ENCODE measurements around the gene ARL6IP6. TPM values are rescaled to one million over a fixed set of nuclear protein-coding genes. Genes with fewer than 3 reads are reported as not detected.

Gene ARL6IP6
- total and polyA plus RNA-seq, 2 of the 13 experiments (the other 11 are each of a cell fraction or from before 2014, with no cell fraction given), result 45.0 to 65.9 TPM

GRCh38 chr2:152717228-152718075, 968 bp upstream of the ARL6IP6 start, which contains the start of gene PRPF40A:
Gene PRPF40A, minus strand, starts transcription at chr2:152717461. Its CDS starts 22 bp downstream, at chr2:152717439.
- no peaks in the 10 kb centered on the region; a peak in 1 of 5 replicates for H3K27me3 ChIP-seq (ENCODE audit: control insufficient read depth in 1 of 2, insufficient read depth in 2 of 2, low read length in 2 of 2)
- DNase-seq (ENCODE audit: low spot score) (peak; percentile 97), ATAC-seq (peak; percentile 82), FAIRE-seq (peak; percentile 23)
- ChIA-PET CTCF (ENCODE audit: low intra/inter-chr PET ratio, low total read pairs) (no interaction called here), POLR2A (interaction anchor here (0.9 to 2.3 kb wide), 13 partner anchors 9 to 890 kb away, joined by 3 to 20 read pairs (median 6); partner anchors contain the start of genes ARL5A and STAM2)
- under 1% methylated on average over 67 of the region's 71 CpGs for WGBS (ENCODE audit: low lambda C conversion rate)
- H2AFZ ChIP-seq (ENCODE audit: low read length), result no peak within 1 kb of the TSS
- peak within 1 kb of the TSS; percentile 96 for H3K9ac ChIP-seq (ENCODE audit: insufficient read depth, low read depth, low read length)
- in situ Hi-C loops (cut with HindIII; ENCODE audit: extremely low pct_ligation_motif_present, low pct_unique_long_range_greater_than_20kb) (loop anchor here (5.0 to 10.0 kb wide), 2 partner anchors 540 to 893 kb away; partner anchors contain the start of genes ARL5A and STAM2), intact Hi-C loops (cut with micrococcal nuclease; ENCODE audit: unreplicated experiment) (loop anchor here (5.0 kb wide), 1 partner anchor 540 kb away; the partner anchor contains the start of gene STAM2)
- H3K36me3 ChIP-seq (replicated peaks in 1 of 2; ENCODE audit: control insufficient read depth in 1 of 2, insufficient read depth in 2 of 2, low read length in 2 of 2), result peaks cover 0 to 20% of the 10 kb centered on the region in 2 experiments; a peak in 4 of 5 replicates
- peak within 1 kb of the TSS; percentile 78 for H3K4me2 ChIP-seq (ENCODE audit: low read depth, low read length)
- BruUV-seq (replicated peaks), result no TSS peak
- no peaks in the 10 kb centered on the region for H3K9me3 ChIP-seq (ENCODE audit: low read length)
- peaks cover 62% of the 10 kb centered on the region for H3K4me1 ChIP-seq (ENCODE audit: insufficient read depth, low read length)
- peaks cover 84% of the 10 kb centered on the region for H3K79me2 ChIP-seq (ENCODE audit: insufficient read depth, low read length)
- H3K27ac ChIP-seq (ENCODE audit: extremely low read length, insufficient read depth, low read length), result peak within 1 kb of the TSS; percentile 97
- peaks cover 42% of the 10 kb centered on the region for H4K20me1 ChIP-seq (ENCODE audit: insufficient read depth, low read length)
- H3K4me3 ChIP-seq (replicated peaks in 1 of 3; ENCODE audit: insufficient read depth in 1 of 3, low read depth in 2 of 3, low read length in 3 of 3), result peak within 1 kb of the TSS; percentile 75 to 96 (median 82)
- TF ChIP-seq HMG20B (CRISPR knock-in tag; conservative IDR thresholded peaks at IDR 0.05) (no peak), HNRNPLL (IDR thresholded peaks at IDR 0.05; ENCODE audit: low read depth, low read length, poor library complexity, severe bottlenecking) (peak; percentile 93), ZNF556 (CRISPR knock-in tag; IDR thresholded peaks at IDR 0.05; ENCODE audit: borderline replicate concordance) (peak; percentile 87), KDM5A (IDR thresholded peaks at IDR 0.05; ENCODE audit: borderline replicate concordance, low read length) (peak; percentile 97), ZBTB2 (CRISPR knock-in tag; IDR thresholded peaks at IDR 0.05; ENCODE audit: low read depth) (peak; percentile 69; the same call in 1 of the 2 replicates), ZNF441 (CRISPR knock-in tag; IDR thresholded peaks at IDR 0.05; ENCODE audit: borderline replicate concordance) (no peak), PTBP1 (IDR thresholded peaks at IDR 0.05; ENCODE audit: low read depth, low read length, poor library complexity, severe bottlenecking) (peak; percentile 75), ZNF703 (CRISPR knock-in tag; IDR thresholded peaks at IDR 0.05; ENCODE audit: borderline replicate concordance) (peak; percentile 75; the same call in 1 of the 2 replicates), ZNF546 (CRISPR knock-in tag; conservative IDR thresholded peaks at IDR 0.05) (peak; percentile 65), ZNF256 (CRISPR knock-in tag; conservative IDR thresholded peaks at IDR 0.05) (peak; percentile 75; the same call in 1 of the 2 replicates), ZC3H4 (CRISPR knock-in tag; IDR thresholded peaks at IDR 0.05; ENCODE audit: borderline replicate concordance) (peak; percentile 83), RNF219 (CRISPR knock-in tag; IDR thresholded peaks at IDR 0.05) (no peak; the same call in 1 of the 2 replicates), ARHGAP35 (CRISPR knock-in tag; IDR thresholded peaks at IDR 0.05; ENCODE audit: borderline replicate concordance) (peak; percentile 68; the same call in 1 of the 2 replicates), ZKSCAN8 (CRISPR knock-in tag; IDR thresholded peaks at IDR 0.05; ENCODE audit: borderline replicate concordance) (peak; percentile 16; the same call in 1 of the 2 replicates)
- TF ChIP-seq, protein P1, sequence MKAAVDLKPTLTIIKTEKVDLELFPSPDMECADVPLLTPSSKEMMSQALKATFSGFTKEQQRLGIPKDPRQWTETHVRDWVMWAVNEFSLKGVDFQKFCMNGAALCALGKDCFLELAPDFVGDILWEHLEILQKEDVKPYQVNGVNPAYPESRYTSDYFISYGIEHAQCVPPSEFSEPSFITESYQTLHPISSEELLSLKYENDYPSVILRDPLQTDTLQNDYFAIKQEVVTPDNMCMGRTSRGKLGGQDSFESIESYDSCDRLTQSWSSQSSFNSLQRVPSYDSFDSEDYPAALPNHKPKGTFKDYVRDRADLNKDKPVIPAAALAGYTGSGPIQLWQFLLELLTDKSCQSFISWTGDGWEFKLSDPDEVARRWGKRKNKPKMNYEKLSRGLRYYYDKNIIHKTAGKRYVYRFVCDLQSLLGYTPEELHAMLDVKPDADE (CRISPR knock-in tag; IDR thresholded peaks at IDR 0.05), result 0 out of 2 replicates have a peak, but pooled peaks have one; percentile 11
- TF ChIP-seq, protein P2, sequence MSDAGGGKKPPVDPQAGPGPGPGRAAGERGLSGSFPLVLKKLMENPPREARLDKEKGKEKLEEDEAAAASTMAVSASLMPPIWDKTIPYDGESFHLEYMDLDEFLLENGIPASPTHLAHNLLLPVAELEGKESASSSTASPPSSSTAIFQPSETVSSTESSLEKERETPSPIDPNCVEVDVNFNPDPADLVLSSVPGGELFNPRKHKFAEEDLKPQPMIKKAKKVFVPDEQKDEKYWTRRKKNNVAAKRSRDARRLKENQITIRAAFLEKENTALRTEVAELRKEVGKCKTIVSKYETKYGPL (CRISPR knock-in tag; IDR thresholded peaks at IDR 0.05), result no peak
